Panc1 (cell line): ENCODE data around the gene ZNRF3. TPM values are rescaled to one million over a fixed set of nuclear protein-coding genes. Genes with fewer than 3 reads are reported as not detected.
"Not testable (repeated sequence)": the region's sequence is repeated elsewhere in the genome, so short reads cannot be mapped to it uniquely, and the experiment has no call there.

Source experiments
- ATAC-seq: fragments of 200-7000 bp; cut with Tn5 transposase; 2 replicates; pipeline ENCODE4 v1.9.1; 2020; ENCODE audit warnings: mild to moderate bottlenecking, moderate library complexity
- BruUV-seq: library from RNA; stranded (reverse); fragments of 400-500 nt; replicated peaks from 2 replicates; lab custom pipeline; 2021; lab: Mats Ljungman, UMichigan
- CTCF ChIA-PET: fragments of 300-600 bp; sonication (Branson Sonifier 250); formaldehyde crosslinking; loops from one replicate; lab custom pipeline; 2022; ENCODE audit warnings: antibody characterized with exemption; lab: Charles Lee
- POLR2A ChIA-PET: fragments of 300-600 bp; sonication (Branson Sonifier 250); formaldehyde crosslinking; loops from one replicate; lab custom pipeline; 2022; ENCODE audit warnings: antibody characterized with exemption; lab: Charles Lee
- DNase-seq: peaks from one replicate; pipeline ENCODE4 v3.0.0-alpha.2; 2010; ENCODE audit warnings: low read depth, low spot score
- H3K27ac ChIP-seq: 2 replicates; pipeline ENCODE4 v1.5.1; 2011; ENCODE audit warnings: mild to moderate bottlenecking, low read length, inconsistent platforms
- H3K27me3 ChIP-seq: fragments of 200-500 bp; sonication (Bioruptor generic); 2 replicates; pipeline ENCODE4 v1.6.0; 2014; ENCODE audit warnings: low read length, inconsistent platforms; ENCODE audit not compliant: control insufficient read depth, insufficient read depth
- H3K36me3 ChIP-seq: fragments of 200-500 bp; sonication (Bioruptor generic); 2 replicates; pipeline ENCODE4 v1.5.1; 2014; ENCODE audit warnings: inconsistent platforms, mild to moderate bottlenecking, low read length, moderate library complexity; ENCODE audit not compliant: control insufficient read depth, insufficient read depth
- H3K4me1 ChIP-seq: 2 replicates; pipeline ENCODE4 v1.5.1; 2011; ENCODE audit warnings: inconsistent platforms, mild to moderate bottlenecking, low read length, moderate library complexity; ENCODE audit not compliant: control insufficient read depth, insufficient read depth
- H3K4me3 ChIP-seq, 2 experiments: 2 replicates each; pipeline ENCODE4 v1.5.1; 2011 to 2012; ENCODE audit warnings: low read depth in 2 of 2, low read length in 2 of 2, mild to moderate bottlenecking in 2 of 2, inconsistent platforms in 1 of 2, moderate library complexity in 1 of 2
- H3K9me3 ChIP-seq: fragments of 200-500 bp; sonication (Bioruptor generic); 2 replicates; pipeline ENCODE4 v1.5.1; 2014; ENCODE audit warnings: low read depth, mild to moderate bottlenecking, inconsistent platforms, low read length, moderate library complexity; ENCODE audit not compliant: control insufficient read depth, insufficient read depth
- CTCF ChIP-seq: fragments of 450-650 bp; IDR thresholded peaks from 2 replicates; pipeline ENCODE4 v1.5.1; 2017; ENCODE audit warnings: mild to moderate bottlenecking
- POLR2AphosphoS5 ChIP-seq: IDR thresholded peaks from 2 replicates; pipeline ENCODE4 v1.6.1; 2012; ENCODE audit warnings: mild to moderate bottlenecking, low read depth, low read length, moderate library complexity
- REST ChIP-seq, 2 experiments: IDR thresholded peaks; 2 replicates each; pipeline ENCODE4 v1.6.1; 2011 to 2012; ENCODE audit warnings: low read depth in 2 of 2, control low read depth in 1 of 2, low read length in 1 of 2, mild to moderate bottlenecking in 1 of 2, moderate library complexity in 1 of 2; ENCODE audit not compliant: insufficient read depth in 1 of 2
- SIN3A ChIP-seq: IDR thresholded peaks from 2 replicates; pipeline ENCODE4 v1.6.1; 2012; ENCODE audit warnings: low read depth, mild to moderate bottlenecking, low read length, moderate library complexity, borderline replicate concordance; ENCODE audit not compliant: insufficient read depth
- TCF7L2 ChIP-seq: IDR thresholded peaks from 2 replicates; pipeline ENCODE4 v1.6.1; 2011; ENCODE audit warnings: mild to moderate bottlenecking, low read depth, low read length, inconsistent platforms
- in situ Hi-C: cut with HindIII; loops from 2 replicates; pipeline ENCODE4 v1.10.0; 2016; ENCODE audit warnings: low sequenced_read_pairs, low pct_unique_long_range_greater_than_20kb
- intact Hi-C: fragments of 100-400 bp; cut with micrococcal nuclease; formaldehyde crosslinking; loops from one replicate; pipeline ENCODE4 v1.10.0; 2022; ENCODE audit not compliant: unreplicated experiment
- total RNA-seq: library from RNA; stranded (reverse); gene quantifications from one replicate; pipeline ENCODE4 v1.2.1, GENCODE V29; 2021; ENCODE audit not compliant: unreplicated experiment

The ZNRF3 gene
- total RNA-seq, 1 experiment from 2014 or later = 7.3 TPM

GRCh38 chr22:28884747-28885350 lies 1.5 kb downstream of the ZNRF3 start:
- no peaks in the 10 kb centered on the region for H3K27me3 ChIP-seq
- BruUV-seq = no TSS peak
- peaks cover 14% of the 10 kb centered on the region for H3K4me1 ChIP-seq
- ChIA-PET POLR2A (no interaction called here), CTCF (no interaction called here)
- H3K9me3 ChIP-seq = no peaks in the 10 kb centered on the region
- peak overlapping the region; percentile 51 to 60 for H3K4me3 ChIP-seq
- in situ Hi-C loops (no loop called here), intact Hi-C loops (no loop called here)
- H3K27ac ChIP-seq = no peak overlapping the region
- no peaks in the 10 kb centered on the region for H3K36me3 ChIP-seq
- DNase-seq (no peak), ATAC-seq (no peak)
- TF ChIP-seq CTCF (no peak), REST (IDR thresholded peaks at IDR 0.05; ENCODE audit: insufficient read depth in 1 of 2, low read depth in 2 of 2, low read length in 1 of 2) (no peak), SIN3A (no peak), POLR2AphosphoS5 (no peak), TCF7L2 (no peak)

- Histone ChIP-seq H3K9me3 (no peaks in the 10 kb centered on the region), H3K27me3 (no peaks in the 10 kb centered on the region), H3K36me3 (no peaks in the 10 kb centered on the region), H3K4me3 (no peak overlapping the region), H3K27ac (no peak overlapping the region), H3K4me1 (peaks cover 14% of the 10 kb centered on the region)
- CTCF ChIA-PET = interaction anchor here (0.6 kb wide), 1 partner anchor 27 kb away, joined by 16 read pairs; no protein-coding TSS in a partner anchor
- ATAC-seq (no peak), DNase-seq (no peak)
- in situ Hi-C loops = no loop called here
- BruUV-seq = no TSS peak
- POLR2A ChIA-PET = no interaction called here
- TF ChIP-seq TCF7L2 (no peak), REST (IDR thresholded peaks at IDR 0.05; ENCODE audit: insufficient read depth in 1 of 2, low read depth in 2 of 2, low read length in 1 of 2) (no peak), CTCF (no peak)
- intact Hi-C loops = no loop called here
Observed at GRCh38 chr22:28885939-28886338, 2.6 kb downstream of the ZNRF3 start.

GRCh38 chr22:28886679-28887078 lies 3.3 kb downstream of the ZNRF3 start:
- H3K9me3 ChIP-seq, CTCF ChIA-PET, DNase-seq, in situ Hi-C loops, POLR2A ChIA-PET, intact Hi-C loops, H3K36me3 ChIP-seq, BruUV-seq, ATAC-seq, H3K4me3 ChIP-seq, H3K27ac ChIP-seq, H3K27me3 ChIP-seq: not testable (repeated sequence)
- peaks cover 14% of the 10 kb centered on the region for H3K4me1 ChIP-seq
